HuH-7.5 (cell line): ENCODE results near the gene LINGO3.

Experiments used
- DNase-seq: peaks from one replicate; pipeline ENCODE4 v3.0.0; 2011; ENCODE audit warnings: low spot score

LINGO3 gene

GRCh38 chr19:2339644-2340310 lies 31.8 kb upstream of the LINGO3 start:
- no peak for DNase-seq

- DNase-seq, result no peak
These were observed 31.0 kb upstream of the LINGO3 start for GRCh38 chr19:2338751-2339643.

GRCh38 chr19:2338055-2338615 lies 30.2 kb upstream of the LINGO3 start:
- DNase-seq, result no peak

- peak; percentile 65 for DNase-seq
These were observed 29.4 kb upstream of the LINGO3 start for GRCh38 chr19:2337329-2337707.

- no peak for DNase-seq
These were observed 28.8 kb upstream of the LINGO3 start for GRCh38 chr19:2336528-2337328.

GRCh38 chr19:2335848-2336247 lies 27.9 kb upstream of the LINGO3 start:
- no peak for DNase-seq

GRCh38 chr19:2334986-2335846 lies 27.3 kb upstream of the LINGO3 start:
- DNase-seq, result no peak

- no peak for DNase-seq
These were observed 26.5 kb upstream of the LINGO3 start for GRCh38 chr19:2334426-2334825.

- no peak for DNase-seq
These were observed 25.9 kb upstream of the LINGO3 start for GRCh38 chr19:2333807-2334211.

GRCh38 chr19:2333027-2333806 lies 25.3 kb upstream of the LINGO3 start:
- DNase-seq, result no peak

- DNase-seq, result no peak
These were observed 24.5 kb upstream of the LINGO3 start for GRCh38 chr19:2332341-2333026.

- DNase-seq, result no peak
These were observed 23.8 kb upstream of the LINGO3 start for GRCh38 chr19:2331601-2332246.

GRCh38 chr19:2330632-2331284 lies 22.8 kb upstream of the LINGO3 start:
- DNase-seq, result peak; percentile 96

- DNase-seq, result no peak
These were observed 22.3 kb upstream of the LINGO3 start for GRCh38 chr19:2330255-2330631.

GRCh38 chr19:2329501-2329916 lies 21.6 kb upstream of the LINGO3 start:
- DNase-seq, result peak; percentile 62

- DNase-seq, result no peak
These were observed 21.2 kb upstream of the LINGO3 start for GRCh38 chr19:2329149-2329478.

- peak; percentile 99 for DNase-seq
These were observed 20.6 kb upstream of the LINGO3 start, which contains the start of the genes LSM7 and SPPL2B for GRCh38 chr19:2328401-2329148. Gene LSM7, minus strand, starts transcription at chr19:2328586. Its CDS starts 20 bp downstream, at chr19:2328566. Gene SPPL2B, plus strand, starts transcription at chr19:2328684. Its CDS starts 26 bp downstream, at chr19:2328710.
